Measurements from ENCODE around the gene ADGRF1. TPM values are rescaled to one million over a fixed set of nuclear protein-coding genes. Genes with fewer than 3 reads are reported as not detected.
A peak's percentile ranks its signal among the peaks of the same experiment; 100 is the strongest.

The ADGRF1 gene
- total RNA-seq, 1 donor from 2014 or later: not detected

DNA sequence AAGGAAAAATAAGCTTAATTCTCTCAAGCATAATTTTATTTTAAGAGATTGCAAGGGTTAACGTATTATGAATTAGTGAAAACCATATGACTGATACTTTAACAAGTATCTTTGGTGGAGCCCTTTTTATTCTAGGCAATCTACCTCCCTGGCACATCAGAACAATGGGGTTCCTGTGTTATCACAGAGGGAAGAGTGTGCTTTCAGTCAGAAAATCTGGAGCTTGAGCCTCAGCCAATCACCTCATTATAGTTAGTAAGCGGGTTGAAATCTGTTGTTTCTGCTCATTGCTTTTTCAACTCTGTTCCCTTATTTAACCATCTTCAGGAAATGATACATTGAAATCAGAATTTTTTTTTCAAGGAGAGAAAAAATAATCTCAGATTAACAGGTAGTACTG lies 391 bp downstream of the ADGRF1 start:
- Mint-ChIP-seq H3K4me1 (ENCODE audit: unreplicated experiment) (no peaks in the 10 kb centered on the region), H3K27ac (ENCODE audit: unreplicated experiment) (no peak overlapping the region), H3K9me3 (ENCODE audit: unreplicated experiment) (no peaks in the 10 kb centered on the region), H3K27me3 (ENCODE audit: unreplicated experiment) (peaks cover 45% of the 10 kb centered on the region), H3K36me3 (ENCODE audit: unreplicated experiment) (peaks cover 2% of the 10 kb centered on the region), H3K4me3 (ENCODE audit: unreplicated experiment) (no peak overlapping the region)
- no peak for DNase-seq (ENCODE audit: extremely low spot score, unreplicated experiment)
- TF ChIP-seq, protein P1, sequence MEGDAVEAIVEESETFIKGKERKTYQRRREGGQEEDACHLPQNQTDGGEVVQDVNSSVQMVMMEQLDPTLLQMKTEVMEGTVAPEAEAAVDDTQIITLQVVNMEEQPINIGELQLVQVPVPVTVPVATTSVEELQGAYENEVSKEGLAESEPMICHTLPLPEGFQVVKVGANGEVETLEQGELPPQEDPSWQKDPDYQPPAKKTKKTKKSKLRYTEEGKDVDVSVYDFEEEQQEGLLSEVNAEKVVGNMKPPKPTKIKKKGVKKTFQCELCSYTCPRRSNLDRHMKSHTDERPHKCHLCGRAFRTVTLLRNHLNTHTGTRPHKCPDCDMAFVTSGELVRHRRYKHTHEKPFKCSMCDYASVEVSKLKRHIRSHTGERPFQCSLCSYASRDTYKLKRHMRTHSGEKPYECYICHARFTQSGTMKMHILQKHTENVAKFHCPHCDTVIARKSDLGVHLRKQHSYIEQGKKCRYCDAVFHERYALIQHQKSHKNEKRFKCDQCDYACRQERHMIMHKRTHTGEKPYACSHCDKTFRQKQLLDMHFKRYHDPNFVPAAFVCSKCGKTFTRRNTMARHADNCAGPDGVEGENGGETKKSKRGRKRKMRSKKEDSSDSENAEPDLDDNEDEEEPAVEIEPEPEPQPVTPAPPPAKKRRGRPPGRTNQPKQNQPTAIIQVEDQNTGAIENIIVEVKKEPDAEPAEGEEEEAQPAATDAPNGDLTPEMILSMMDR (IDR thresholded peaks at IDR 0.05): no peak

DNA sequence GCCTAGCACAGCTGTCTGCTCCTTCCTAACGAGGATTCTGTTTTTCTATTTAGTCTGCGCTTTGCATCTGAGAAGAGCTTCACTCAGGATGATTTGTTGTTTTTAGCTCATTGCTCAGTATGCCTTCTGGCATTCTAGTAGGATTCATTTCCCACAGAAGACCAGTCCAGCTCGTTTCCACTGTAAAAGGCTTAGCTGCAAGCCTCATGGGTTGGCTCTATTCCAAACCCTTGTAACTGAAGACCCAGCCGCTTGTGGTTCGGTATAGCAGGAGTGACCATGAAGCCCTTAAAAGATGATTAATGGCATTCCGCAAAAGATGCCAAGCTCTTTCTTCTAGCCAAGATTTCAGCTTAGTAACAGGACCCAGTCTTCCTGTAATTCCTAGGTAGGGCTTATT lies 7.2 kb downstream of the ADGRF1 start:
- TF ChIP-seq, protein P1 (IDR thresholded peaks at IDR 0.05): no peak
- Mint-ChIP-seq H3K27ac (ENCODE audit: unreplicated experiment) (no peak overlapping the region), H3K27me3 (ENCODE audit: unreplicated experiment) (peaks cover 63% of the 10 kb centered on the region), H3K36me3 (ENCODE audit: unreplicated experiment) (no peaks in the 10 kb centered on the region), H3K4me1 (ENCODE audit: unreplicated experiment) (peaks cover 12% of the 10 kb centered on the region), H3K4me3 (ENCODE audit: unreplicated experiment) (no peak overlapping the region), H3K9me3 (ENCODE audit: unreplicated experiment) (no peaks in the 10 kb centered on the region)
- DNase-seq (ENCODE audit: extremely low spot score, unreplicated experiment): peak; percentile 85

DNA sequence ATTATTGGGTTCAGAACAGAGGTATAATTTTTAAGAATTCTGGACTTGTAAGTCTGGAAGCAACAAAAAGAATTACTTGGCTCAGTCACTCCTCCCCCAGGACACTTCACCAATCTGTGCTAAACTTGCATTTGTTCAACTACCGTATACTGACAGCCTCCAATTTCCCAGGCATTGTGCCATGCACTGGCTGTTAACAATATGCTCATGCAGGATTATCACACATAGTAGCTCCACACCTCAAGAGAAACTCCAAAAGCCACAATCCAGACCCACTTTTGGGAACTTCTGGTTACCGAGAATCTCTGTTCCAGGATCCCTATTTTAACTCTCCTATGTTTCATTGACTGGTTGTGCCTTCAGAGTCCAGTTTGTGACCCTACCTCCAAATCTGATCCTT lies 7.7 kb downstream of the ADGRF1 start:
- DNase-seq (ENCODE audit: extremely low spot score, unreplicated experiment): no peak
- no peak overlapping the region for H3K4me3 Mint-ChIP-seq (ENCODE audit: unreplicated experiment)
- no peaks in the 10 kb centered on the region for H3K36me3 Mint-ChIP-seq (ENCODE audit: unreplicated experiment)
- TF ChIP-seq, protein P1 (IDR thresholded peaks at IDR 0.05): no peak
- H3K9me3 Mint-ChIP-seq (ENCODE audit: unreplicated experiment): no peaks in the 10 kb centered on the region
- peaks cover 12% of the 10 kb centered on the region for H3K4me1 Mint-ChIP-seq (ENCODE audit: unreplicated experiment)
- no peak overlapping the region for H3K27ac Mint-ChIP-seq (ENCODE audit: unreplicated experiment)
- peaks cover 65% of the 10 kb centered on the region for H3K27me3 Mint-ChIP-seq (ENCODE audit: unreplicated experiment)

DNA sequence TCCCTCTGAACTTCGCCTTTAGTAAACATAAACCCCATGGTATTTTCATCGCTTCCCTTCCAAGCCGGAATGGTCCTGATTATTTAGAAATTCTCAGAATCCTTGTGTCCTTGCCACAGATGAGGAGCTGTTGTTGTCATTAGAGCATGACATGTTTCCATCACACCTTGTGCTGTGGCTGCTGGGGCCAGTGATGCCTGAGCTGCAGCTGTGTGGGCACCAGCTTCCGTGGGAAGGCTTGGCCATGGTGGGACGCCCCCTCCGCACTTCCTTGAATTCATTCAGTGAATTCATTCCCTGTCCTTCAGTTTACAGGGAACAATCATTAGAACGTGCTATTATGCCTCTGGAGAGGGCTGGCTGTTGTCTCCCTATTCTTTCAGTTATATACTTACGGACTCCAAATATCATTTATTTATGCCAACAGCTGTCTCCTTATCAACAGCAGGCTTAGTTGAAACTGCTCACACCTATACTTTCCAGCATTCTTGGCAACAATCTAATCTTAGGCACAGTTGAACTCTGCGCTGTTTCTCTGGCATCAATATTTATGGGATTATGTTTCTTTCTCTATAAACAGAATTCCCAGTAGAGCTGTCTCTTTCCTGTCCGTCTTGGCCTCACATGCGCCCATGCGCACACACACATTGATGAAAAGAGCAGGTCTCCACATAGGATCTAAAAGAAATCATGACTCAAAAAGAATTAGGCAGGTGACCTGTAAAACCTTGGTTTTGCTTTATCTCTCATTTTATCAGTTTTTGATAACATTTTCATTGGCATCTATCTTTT lies 9.0 kb downstream of the ADGRF1 start:
- peaks cover 67% of the 10 kb centered on the region for H3K27me3 Mint-ChIP-seq (ENCODE audit: unreplicated experiment)
- no peaks in the 10 kb centered on the region for H3K9me3 Mint-ChIP-seq (ENCODE audit: unreplicated experiment)
- H3K4me1 Mint-ChIP-seq (ENCODE audit: unreplicated experiment): peaks cover 12% of the 10 kb centered on the region
- no peak overlapping the region for H3K27ac Mint-ChIP-seq (ENCODE audit: unreplicated experiment)
- TF ChIP-seq, protein P1 (IDR thresholded peaks at IDR 0.05): no peak
- no peaks in the 10 kb centered on the region for H3K36me3 Mint-ChIP-seq (ENCODE audit: unreplicated experiment)
- H3K4me3 Mint-ChIP-seq (ENCODE audit: unreplicated experiment): no peak overlapping the region
- DNase-seq (ENCODE audit: extremely low spot score, unreplicated experiment): peak; percentile 44

DNA sequence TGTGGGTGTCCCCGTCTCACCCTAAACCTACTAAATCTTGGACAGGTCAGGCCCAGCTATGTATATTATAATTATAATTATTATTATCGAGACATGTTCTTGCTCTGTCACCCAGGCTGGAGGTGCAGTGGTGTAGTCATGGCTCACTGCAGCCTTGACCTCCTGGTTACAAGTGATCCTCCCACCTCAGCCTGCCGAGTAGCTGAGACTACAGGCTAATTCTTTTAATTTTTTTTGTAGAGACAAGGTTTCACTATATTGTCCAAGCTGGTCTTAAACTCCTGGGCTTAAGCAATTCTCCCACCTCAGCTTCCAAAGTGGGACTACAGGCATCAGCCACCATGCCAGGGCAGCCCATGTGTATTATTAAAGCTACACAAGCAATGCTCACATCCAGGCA lies 10.5 kb downstream of the ADGRF1 start:
- no peak overlapping the region for H3K27ac Mint-ChIP-seq (ENCODE audit: unreplicated experiment)

More for the DNA sequence above, 10.5 kb downstream of the ADGRF1 start:
- Mint-ChIP-seq H3K4me3 (ENCODE audit: unreplicated experiment) (no peak overlapping the region), H3K9me3 (ENCODE audit: unreplicated experiment) (no peaks in the 10 kb centered on the region), H3K27me3 (ENCODE audit: unreplicated experiment) (peaks cover 52% of the 10 kb centered on the region), H3K36me3 (ENCODE audit: unreplicated experiment) (no peaks in the 10 kb centered on the region), H3K4me1 (ENCODE audit: unreplicated experiment) (peaks cover 12% of the 10 kb centered on the region)
- TF ChIP-seq, protein P1 (IDR thresholded peaks at IDR 0.05): no peak
- peak; percentile 48 for DNase-seq (ENCODE audit: extremely low spot score, unreplicated experiment)
